Small intestine (tissue), 7 donors: ENCODE data around the gene DAPK3. TPM values are rescaled to one million over a fixed set of nuclear protein-coding genes. Genes with fewer than 3 reads are reported as not detected.
"Not testable (repeated sequence)": the region's sequence is repeated elsewhere in the genome, so short reads cannot be mapped to it uniquely, and the experiment has no call there.

Experiments
- DNase-seq, 2 donors: peaks; one replicate each; pipeline versions ENCODE4 v3.0.0 to v3.0.0-alpha.2; 2013
- FAIRE-seq: peaks from 2 replicates; lab custom pipeline; 2012; peaks lifted over from hg19 to GRCh38; lab: Jason Lieb, UNC
- H3K27ac ChIP-seq, 3 donors: one replicate each; pipeline ENCODE4 v1.5.1; 2013; ENCODE audit warnings: low read length in 2 of 3, mild to moderate bottlenecking in 2 of 3, control low read depth in 1 of 3, inconsistent platforms in 1 of 3, low read depth in 1 of 3, moderate library complexity in 1 of 3
- H3K27me3 ChIP-seq, 3 donors: one replicate each; pipeline ENCODE4 v1.6.1; 2013; ENCODE audit warnings: low read length in 3 of 3, inconsistent platforms in 1 of 3; ENCODE audit not compliant: control insufficient read depth in 3 of 3, insufficient read depth in 3 of 3
- H3K36me3 ChIP-seq, 3 donors: one replicate each; pipeline ENCODE4 v1.6.1; 2013; ENCODE audit warnings: low read length in 3 of 3, inconsistent platforms in 1 of 3, low read depth in 1 of 3, mild to moderate bottlenecking in 1 of 3, moderate library complexity in 1 of 3; ENCODE audit not compliant: control insufficient read depth in 3 of 3, insufficient read depth in 2 of 3
- H3K4me1 ChIP-seq, 3 donors: one replicate each; pipeline ENCODE4 v1.6.1; 2013; ENCODE audit warnings: low read length in 2 of 3, inconsistent platforms in 1 of 3, low read depth in 1 of 3, mild to moderate bottlenecking in 1 of 3, moderate library complexity in 1 of 3; ENCODE audit not compliant: control insufficient read depth in 3 of 3, insufficient read depth in 2 of 3
- H3K4me3 ChIP-seq, 3 donors: one replicate each; pipeline ENCODE4 v1.5.1; 2013; ENCODE audit warnings: low read length in 3 of 3, control low read depth in 1 of 3, inconsistent platforms in 1 of 3, low read depth in 1 of 3, mild to moderate bottlenecking in 1 of 3, moderate library complexity in 1 of 3
- H3K9me3 ChIP-seq, 2 donors: one replicate each; pipeline ENCODE4 v1.6.1; 2013; ENCODE audit warnings: low read depth in 1 of 2, low read length in 1 of 2; ENCODE audit not compliant: control insufficient read depth in 2 of 2, insufficient read depth in 1 of 2
- WGBS, 3 donors: extraction: QIAGEN DNeasy Blood & Tissue Kit; methylation state at CpG; one replicate each; pipeline ENCODE4 v1.1.7; 2013; 5-methylcytosine and 5-hydroxymethylcytosine counted together
- polyA plus RNA-seq, 4 donors: library from polyadenylated mRNA; stranded (reverse) in 3 of 4; unstranded in 1 of 4; fragments of 200-250 nt in 3 of 4; fragments of 120-200 nt in 1 of 4; gene quantifications; one replicate each; pipeline versions ENCODE4 v1.2.1 to v1.2.3, GENCODE V29; 2013
- donor health status: healthy with polysubstance abuse.
- donor health status: control.
- donor health status: control.
- donor health status: Bipolar disorder and iron deficiency.
- donor health status: healthy.

The DAPK3 gene
- polyA plus RNA-seq, 4 donors, result 41.7 to 72.4 (median 60.5) TPM

GRCh38 chr19:4009990-4010807 is 39.3 kb upstream of the DAPK3 start:
- H3K27ac ChIP-seq, result no peak overlapping the region
- no peaks in the 10 kb centered on the region for H3K9me3 ChIP-seq
- 59 to 73% (median 67%) methylated on average over 24 of the region's 24 CpGs for whole genome bisulfite sequencing, 3 donors
- H3K4me3 ChIP-seq, result no peak overlapping the region
- H3K27me3 ChIP-seq, result no peaks in the 10 kb centered on the region
- no peak for FAIRE-seq
- no peak for DNase-seq
- peaks cover 3 to 59% (median 4%) of the 10 kb centered on the region in 3 donors for H3K36me3 ChIP-seq
- peaks cover 5 to 48% (median 9%) of the 10 kb centered on the region in 3 donors for H3K4me1 ChIP-seq

GRCh38 chr19:4007836-4008539 is 37.1 kb upstream of the DAPK3 start:
- peak overlapping the region; percentile 60 to 96 (median 91) for H3K4me3 ChIP-seq
- no peaks in the 10 kb centered on the region for H3K27me3 ChIP-seq
- WGBS, 3 donors, result 1% methylated on average over 25 to 55 of the region's 55 CpGs
- H3K4me1 ChIP-seq, result peaks cover 5 to 45% (median 9%) of the 10 kb centered on the region in 3 donors
- H3K36me3 ChIP-seq, result peaks cover 0 to 37% (median 2%) of the 10 kb centered on the region in 3 donors
- FAIRE-seq, result no peak
- no peaks in the 10 kb centered on the region for H3K9me3 ChIP-seq
- peak overlapping the region in 1 of 3 donors; percentile 45 for H3K27ac ChIP-seq
- peak; percentile 15 to 49 for DNase-seq

DNA sequence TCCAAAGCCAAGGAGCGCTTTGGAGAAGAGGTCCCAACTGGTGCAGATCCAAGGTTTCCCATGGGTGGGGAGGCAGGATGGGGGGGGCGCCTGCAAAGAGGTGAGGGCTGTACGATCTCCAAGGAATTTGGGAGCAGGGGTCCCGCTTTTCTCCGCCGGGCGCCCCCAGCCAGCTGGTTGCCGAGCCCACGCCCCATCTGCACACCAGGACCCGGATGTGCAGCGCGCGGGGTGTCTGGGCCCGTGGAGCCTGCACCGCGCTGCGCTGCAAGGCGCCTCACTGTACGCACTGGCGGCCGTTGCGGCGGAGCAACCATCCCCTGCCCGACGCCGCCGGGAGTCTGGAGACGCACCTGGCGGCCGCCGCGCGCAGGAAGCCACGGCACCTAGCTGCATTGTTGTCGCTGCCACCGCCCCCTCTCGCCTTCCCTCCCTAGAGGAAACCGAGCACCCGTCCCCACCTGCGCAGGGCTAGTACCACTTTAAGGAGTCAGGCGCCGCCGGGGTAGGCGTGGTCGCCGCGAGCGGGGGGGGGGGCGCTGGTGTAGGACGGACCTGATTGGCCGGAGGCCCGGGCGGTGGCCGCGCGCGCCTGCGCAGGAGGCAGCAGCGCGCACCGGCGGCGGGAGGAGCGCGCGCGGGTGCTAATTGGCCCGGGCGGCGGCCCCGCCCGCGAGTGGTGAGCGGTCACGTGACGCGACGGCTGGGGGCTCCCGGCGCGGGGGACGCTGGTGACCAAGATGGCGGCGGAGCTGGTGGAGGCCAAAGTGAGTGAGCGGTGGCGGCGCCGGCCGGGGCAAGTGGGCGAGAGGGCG is 36.3 kb upstream of the DAPK3 start, which contains the start of gene PIAS4:
Gene PIAS4, plus strand, starts transcription at position 716 of the 815 bp plus-strand sequence. Its CDS starts 25 bp downstream, at position 741.
- Histone ChIP-seq H3K27me3 (no peaks in the 10 kb centered on the region), H3K36me3 (peaks cover 0 to 29% (median 0%) of the 10 kb centered on the region in 3 donors), H3K4me1 (peaks cover 5 to 38% (median 9%) of the 10 kb centered on the region in 3 donors), H3K4me3 (peak within 1 kb of the TSS; percentile 85 to 96 (median 91)), H3K9me3 (no peaks in the 10 kb centered on the region), H3K27ac (peak within 1 kb of the TSS; percentile 43 to 84 (median 80))
- 0 to 1% (median 1%) methylated on average over 49 to 91 of the region's 91 CpGs for WGBS, 3 donors
- DNase-seq, result peak; percentile 96 to 99
- FAIRE-seq, result no peak

DNA sequence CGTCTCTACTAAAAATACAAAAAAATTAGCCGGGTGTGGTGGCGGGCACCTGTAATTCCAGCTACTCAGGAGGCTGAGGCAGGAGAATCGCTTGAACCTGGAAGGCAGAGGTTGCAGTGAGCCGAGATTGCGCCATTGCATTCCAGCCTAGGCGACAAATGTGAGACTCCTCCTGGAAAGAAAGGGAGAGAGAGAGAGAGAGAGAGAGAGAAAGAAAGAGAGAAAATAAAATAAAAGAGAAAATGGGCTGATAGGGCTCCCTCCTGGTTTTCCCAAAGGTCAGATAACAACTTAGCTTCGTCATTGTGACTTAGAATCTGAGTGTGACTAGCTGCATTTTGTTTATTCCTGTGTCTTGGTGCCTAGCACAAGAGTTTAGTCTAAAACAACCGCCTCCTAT is 34.5 kb upstream of the DAPK3 start:
- Histone ChIP-seq H3K4me1 (peaks cover 5 to 25% (median 9%) of the 10 kb centered on the region in 3 donors), H3K36me3 (peaks cover 0 to 15% (median 0%) of the 10 kb centered on the region in 3 donors)
- not testable (repeated sequence) for H3K4me3 ChIP-seq, H3K27me3 ChIP-seq, H3K9me3 ChIP-seq, FAIRE-seq, H3K27ac ChIP-seq, DNase-seq
- WGBS, 3 donors, result 97% methylated on average over 9 of the region's 9 CpGs

DNA sequence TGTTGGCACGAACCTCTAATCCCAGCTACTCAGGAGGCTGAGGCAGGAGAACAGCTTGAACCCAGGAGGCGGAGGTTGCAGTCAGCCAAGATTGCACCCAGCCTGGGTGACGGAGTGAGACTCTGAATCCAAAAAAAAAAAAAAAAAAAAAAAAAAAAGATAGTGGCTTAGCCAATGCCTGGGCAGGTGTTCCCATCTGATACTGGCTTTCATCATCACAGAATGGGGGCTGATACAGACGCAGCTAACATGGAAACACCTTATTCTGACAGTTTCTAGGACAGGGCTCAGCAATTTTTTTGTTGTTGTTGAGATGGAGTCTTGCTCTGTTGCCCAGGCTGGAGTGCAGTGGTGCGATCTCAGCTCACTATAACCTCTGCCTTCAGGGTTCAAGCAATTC is 29.9 kb upstream of the DAPK3 start:
- not testable (repeated sequence) for H3K9me3 ChIP-seq, FAIRE-seq, H3K27ac ChIP-seq, H3K4me1 ChIP-seq, H3K4me3 ChIP-seq, DNase-seq, H3K36me3 ChIP-seq, H3K27me3 ChIP-seq
- WGBS, 3 donors, result 81 to 89% (median 88%) methylated on average over 5 of the region's 5 CpGs

DNA sequence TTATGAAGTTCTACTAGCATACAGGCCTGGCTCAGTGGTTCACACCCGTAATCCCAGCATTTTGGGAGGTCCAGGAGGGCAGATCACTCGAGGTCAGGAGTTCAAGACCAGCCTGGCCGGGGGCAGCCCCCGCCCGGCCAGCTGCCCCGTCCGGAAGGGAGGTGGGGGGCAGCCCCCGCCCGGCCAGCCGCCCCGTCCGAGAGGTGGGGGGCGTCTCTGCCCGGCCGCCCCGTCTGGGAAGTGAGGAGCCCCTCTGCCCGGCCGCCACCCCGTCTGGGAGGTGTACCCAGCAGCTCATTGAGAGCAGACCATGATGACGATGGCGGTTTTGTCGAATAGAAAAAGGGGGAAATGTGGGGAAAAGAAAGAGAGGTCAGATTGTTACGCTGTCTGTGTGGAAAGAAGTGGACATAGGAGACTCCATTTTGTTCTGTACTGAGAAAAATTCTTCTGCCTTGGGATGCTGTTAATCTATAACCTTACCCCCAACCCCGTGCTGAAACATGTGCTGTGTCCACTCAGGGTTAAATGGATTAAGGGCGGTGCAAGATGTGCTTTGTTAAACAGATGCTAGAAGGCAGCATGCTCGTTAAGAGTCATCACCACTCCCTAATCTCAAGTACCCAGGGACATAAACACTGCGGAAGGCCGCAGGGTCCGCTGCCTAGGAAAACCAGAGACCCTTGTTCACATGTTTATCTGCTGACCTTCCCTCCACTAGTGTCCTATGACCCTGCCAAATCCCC is 27.9 kb upstream of the DAPK3 start:
- not testable (repeated sequence) for H3K27me3 ChIP-seq, H3K27ac ChIP-seq, H3K4me3 ChIP-seq, H3K9me3 ChIP-seq, FAIRE-seq, DNase-seq, H3K4me1 ChIP-seq, H3K36me3 ChIP-seq
- WGBS, 3 donors, result 78 to 85% (median 83%) methylated on average over 29 of the region's 29 CpGs

DNA sequence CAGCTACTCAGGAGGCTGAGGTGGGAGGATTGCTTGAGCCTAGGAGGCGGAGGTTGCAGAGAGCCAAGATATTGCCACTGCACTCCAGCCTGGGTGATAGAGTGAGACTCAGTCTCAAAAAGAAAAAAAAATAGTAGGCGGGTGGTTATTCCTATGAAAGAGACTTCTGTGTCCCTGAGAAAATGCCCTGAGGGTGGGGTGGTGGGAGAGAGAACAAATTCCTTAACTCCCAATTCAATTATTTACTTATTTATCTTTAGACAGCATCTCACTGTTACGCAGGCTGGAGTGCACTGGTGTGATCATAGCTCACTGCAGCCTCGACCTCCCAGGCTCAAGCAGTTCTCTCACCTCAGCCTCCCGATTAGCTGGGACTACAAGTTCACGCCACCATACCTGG is 24.7 kb upstream of the DAPK3 start:
- Histone ChIP-seq H3K36me3 (no peaks in the 10 kb centered on the region), H3K4me1 (no peaks in the 10 kb centered on the region), H3K27me3 (no peaks in the 10 kb centered on the region), H3K4me3 (no peak overlapping the region), H3K9me3 (no peaks in the 10 kb centered on the region), H3K27ac (no peak overlapping the region)
- WGBS, 3 donors, result 74 to 82% (median 79%) methylated on average over 6 of the region's 6 CpGs
- DNase-seq, result no peak
- FAIRE-seq, result no peak
